Measurements from ENCODE around the gene FAT2.

FAT2 gene

DNA sequence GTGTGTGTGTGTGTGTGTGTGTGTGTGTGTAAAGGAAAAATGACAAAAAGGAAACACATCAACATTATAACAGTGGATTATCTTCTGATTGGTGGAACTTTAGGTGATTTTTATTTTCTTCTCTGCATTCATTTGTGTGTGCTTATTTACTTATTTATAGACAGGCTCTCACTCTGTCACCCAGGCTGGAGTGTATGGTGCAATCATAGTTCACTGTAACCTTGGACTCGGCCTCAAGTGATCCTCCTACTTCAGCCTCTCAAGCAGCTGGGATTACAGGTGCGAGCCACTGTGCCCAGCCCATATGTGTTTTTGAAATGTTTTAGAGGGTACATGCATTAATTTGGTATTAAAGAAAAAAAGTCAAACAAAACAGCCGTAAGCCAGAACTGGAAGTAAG is 39.1 kb downstream of the FAT2 start:
- DNase-seq, result no peak

DNA sequence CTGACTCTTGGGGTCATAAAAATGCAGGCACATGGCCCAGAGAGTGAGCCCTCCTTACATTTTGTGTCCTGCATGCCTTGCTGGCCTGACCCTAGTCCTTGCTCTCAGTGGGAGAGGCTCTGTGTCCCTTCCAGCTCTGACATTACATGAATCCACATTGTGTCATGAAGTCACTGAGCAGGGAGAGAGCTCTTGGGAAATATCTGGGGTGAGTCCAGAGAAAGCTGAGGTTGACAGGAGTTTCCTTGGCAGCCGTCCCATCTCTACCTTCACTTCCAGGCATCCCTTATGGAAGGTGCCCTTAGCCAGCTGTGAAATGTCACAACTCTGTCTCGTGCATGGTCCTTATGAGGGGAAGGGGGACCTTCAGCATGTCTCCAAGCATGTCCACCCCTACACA is 41.0 kb downstream of the FAT2 start:
- DNase-seq, result no peak

DNA sequence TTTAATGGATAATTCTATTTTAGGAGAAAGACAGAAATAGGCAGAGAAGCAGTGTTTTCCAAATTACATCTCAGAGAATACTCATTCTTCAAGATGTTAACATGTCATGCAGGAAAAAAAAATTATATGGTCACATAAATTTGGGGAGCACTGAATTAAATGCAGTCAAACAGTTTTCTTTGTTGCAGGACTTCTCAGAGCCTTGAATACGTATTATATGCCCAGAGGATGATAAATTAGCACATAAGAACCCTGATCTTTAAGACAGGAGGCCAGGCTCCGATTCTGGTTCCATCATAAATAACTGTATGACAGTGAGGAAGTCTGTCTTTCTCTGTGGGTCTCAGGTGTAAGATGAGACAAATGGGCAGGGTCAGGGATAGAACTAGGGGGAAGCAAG is 41.4 kb downstream of the FAT2 start:
- no peak for DNase-seq

DNA sequence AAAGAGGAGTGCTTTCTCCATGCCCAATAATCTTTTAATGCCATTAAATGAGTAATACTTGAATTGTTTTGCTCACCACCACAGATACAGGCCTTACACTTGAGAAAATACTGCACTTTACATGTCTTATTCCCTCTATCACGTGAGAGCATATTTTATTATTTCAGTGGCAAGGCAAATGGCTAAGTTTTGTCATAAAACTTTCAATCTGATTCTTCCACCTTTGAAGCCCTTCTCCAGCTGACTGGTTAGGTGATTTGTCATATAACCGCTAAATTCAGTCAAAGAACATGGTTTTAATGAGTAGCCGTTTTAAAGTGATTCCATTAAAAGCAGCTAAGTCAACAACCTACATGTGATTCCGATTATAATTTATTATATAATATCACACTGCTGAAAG is 43.8 kb downstream of the FAT2 start:
- DNase-seq, result no peak

DNA sequence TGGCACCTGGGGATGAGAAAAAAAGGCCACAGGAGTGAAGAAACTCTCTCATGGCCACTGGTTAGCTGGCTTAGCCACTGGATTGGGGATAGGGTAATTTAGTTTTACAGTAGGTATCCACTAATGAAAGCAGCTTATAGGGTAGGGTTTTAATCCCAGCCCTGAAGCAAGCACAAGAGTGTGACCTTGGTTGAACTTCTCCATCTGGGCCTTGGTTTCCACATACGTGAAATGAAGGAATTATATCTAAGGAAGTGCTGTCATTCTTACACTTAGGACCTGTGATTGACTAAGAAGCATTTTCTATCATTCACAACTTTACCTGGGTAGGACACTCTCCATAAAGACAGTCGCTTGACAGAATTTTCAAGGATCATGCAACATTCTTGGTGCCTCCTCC is 49.6 kb downstream of the FAT2 start:
- DNase-seq, result no peak

Data from NCI-H1436 treated with DMSO at 0.1 percent for 48 hours (cell line).